BJ (cell line): ENCODE measurements around the gene GSC2. TPM values are rescaled to one million over a fixed set of nuclear protein-coding genes. Genes with fewer than 3 reads are reported as not detected.

Experiments used
- CTCF ChIA-PET: fragments of 350-600 bp; formaldehyde crosslinking; extraction: SDS; loops from one replicate; lab custom pipeline; 2021; ENCODE audit warnings: antibody characterized with exemption, inconsistent platforms; lab: Yijun Ruan, JAX
- POLR2A ChIA-PET: fragments of 300-600 bp; sonication (Branson Sonifier 250); formaldehyde crosslinking; extraction: SDS; loops from one replicate; lab custom pipeline; 2021; ENCODE audit warnings: antibody characterized with exemption; lab: Charles Lee
- DNase-seq: peaks from one replicate; pipeline ENCODE4 v3.0.0-alpha.2; 2011; ENCODE audit warnings: low read depth
- H3K27me3 ChIP-seq: 2 replicates; pipeline ENCODE4 v1.6.0; 2011; ENCODE audit warnings: low read length; ENCODE audit not compliant: control insufficient read depth, insufficient read depth
- H3K36me3 ChIP-seq: 2 replicates; pipeline ENCODE4 v1.5.1; 2011; ENCODE audit warnings: low read length; ENCODE audit not compliant: control insufficient read depth, insufficient read depth
- H3K4me3 ChIP-seq: 2 replicates; pipeline ENCODE4 v1.5.1; 2011; ENCODE audit warnings: low read depth, mild to moderate bottlenecking, control low read depth, low read length
- polyA plus RNA-seq: library from polyadenylated mRNA; depleted of rRNA; stranded (reverse); fragments of >200 nt; gene quantifications from 2 replicates; pipeline ENCODE4 v1.2.3, GENCODE V29; 2011
- TF ChIP-seq, protein P1 (sequence below): IDR thresholded peaks from 2 replicates; pipeline ENCODE4 v1.5.1; 2011; ENCODE audit warnings: low read depth, mild to moderate bottlenecking, control low read depth, inconsistent platforms, low read length, moderate library complexity; ENCODE audit not compliant: insufficient read depth

Gene GSC2
- polyA plus RNA-seq, 1 experiment = not detected

DNA sequence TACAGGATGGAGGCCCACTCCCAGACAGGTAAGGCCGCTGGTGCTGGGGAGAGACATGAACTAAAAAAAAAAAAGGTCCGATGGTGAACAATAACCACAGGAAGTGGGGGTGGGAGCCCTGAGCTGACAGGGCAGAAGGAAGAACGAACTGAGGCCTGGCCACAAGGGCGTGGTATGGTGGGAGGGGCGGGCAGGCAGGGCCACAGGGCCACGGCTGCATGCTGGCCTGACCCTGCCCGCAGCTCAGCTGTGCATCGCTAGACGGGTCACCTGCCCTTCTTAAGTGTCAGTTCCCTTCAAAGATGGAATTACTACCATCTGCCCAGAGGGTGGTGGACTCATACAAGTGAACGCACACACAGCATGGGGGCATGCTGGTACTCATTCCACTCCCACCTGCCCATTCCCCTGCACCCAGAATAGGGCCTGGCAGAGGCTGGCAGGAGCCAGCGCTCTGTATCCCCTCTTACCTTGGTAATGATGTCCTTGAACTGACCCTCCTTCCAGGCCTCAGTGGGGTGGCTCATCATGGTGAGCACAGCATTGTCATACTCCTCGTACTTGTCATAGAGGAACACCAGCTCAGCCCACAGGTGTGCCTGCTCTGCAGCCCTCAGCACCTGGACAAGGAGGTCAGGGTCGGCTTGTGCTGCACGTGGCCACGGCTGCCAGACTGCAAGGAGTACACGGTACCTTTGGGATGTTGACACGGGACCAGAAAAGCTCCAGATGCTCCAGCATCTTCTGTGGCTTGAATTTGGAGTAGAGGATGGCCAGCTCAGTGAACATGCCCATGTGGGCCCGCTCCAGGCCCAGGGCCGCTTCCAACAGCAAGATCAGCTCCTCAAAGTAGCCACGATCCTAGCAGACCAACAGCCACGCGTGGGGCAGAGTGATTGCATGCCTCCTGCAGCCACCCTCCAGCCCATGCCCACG is 46.0 kb upstream of the GSC2 start:
- DNase-seq = no peak
- ChIA-PET CTCF (interaction anchor here (0.7 kb wide), 1 partner anchor 25 kb away, joined by 3 read pairs; no protein-coding TSS in a partner anchor), POLR2A (interaction anchor here (0.6 kb wide), 1 partner anchor 39 kb away, joined by 4 read pairs; no protein-coding TSS in a partner anchor)
- no peaks in the 10 kb centered on the region for H3K27me3 ChIP-seq
- H3K4me3 ChIP-seq = no peak overlapping the region
- H3K36me3 ChIP-seq = peaks cover 3% of the 10 kb centered on the region
- TF ChIP-seq, protein P1, sequence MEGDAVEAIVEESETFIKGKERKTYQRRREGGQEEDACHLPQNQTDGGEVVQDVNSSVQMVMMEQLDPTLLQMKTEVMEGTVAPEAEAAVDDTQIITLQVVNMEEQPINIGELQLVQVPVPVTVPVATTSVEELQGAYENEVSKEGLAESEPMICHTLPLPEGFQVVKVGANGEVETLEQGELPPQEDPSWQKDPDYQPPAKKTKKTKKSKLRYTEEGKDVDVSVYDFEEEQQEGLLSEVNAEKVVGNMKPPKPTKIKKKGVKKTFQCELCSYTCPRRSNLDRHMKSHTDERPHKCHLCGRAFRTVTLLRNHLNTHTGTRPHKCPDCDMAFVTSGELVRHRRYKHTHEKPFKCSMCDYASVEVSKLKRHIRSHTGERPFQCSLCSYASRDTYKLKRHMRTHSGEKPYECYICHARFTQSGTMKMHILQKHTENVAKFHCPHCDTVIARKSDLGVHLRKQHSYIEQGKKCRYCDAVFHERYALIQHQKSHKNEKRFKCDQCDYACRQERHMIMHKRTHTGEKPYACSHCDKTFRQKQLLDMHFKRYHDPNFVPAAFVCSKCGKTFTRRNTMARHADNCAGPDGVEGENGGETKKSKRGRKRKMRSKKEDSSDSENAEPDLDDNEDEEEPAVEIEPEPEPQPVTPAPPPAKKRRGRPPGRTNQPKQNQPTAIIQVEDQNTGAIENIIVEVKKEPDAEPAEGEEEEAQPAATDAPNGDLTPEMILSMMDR = no peak

DNA sequence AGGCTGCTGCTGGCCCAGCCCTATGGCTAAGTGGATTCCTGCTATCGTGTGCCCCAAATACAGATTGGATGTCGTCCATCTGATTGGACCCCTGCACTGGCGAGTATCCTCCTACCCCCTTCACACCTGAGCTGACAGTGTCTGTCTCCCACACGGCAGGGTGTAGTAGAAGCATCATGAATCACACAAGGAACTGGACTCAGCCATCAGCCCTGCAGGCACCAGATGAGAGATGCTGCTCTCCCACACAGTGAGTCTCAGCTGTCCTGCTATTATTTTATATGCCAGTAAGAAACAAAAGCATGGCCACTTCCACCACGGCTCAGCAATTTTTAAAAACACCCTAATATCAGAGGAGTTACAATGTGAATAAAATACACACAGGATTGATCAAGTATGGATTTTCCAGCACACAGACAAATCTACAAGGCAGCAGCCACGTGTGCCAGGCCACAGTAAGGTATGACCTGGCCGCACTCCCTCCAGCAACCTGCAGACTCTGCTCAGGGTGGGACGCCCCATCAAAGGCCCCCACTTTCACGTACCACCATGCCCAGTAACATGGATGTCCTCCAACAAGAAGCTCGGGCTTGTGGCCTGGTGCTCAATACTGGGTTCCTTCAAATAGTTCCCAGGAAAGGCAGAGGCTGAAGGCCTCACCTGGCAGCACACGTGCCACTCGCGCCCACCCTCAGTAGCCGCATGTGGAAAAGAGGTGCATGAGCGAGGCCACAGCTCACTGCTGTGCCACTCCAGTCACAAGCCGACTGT is 44.9 kb upstream of the GSC2 start:
- H3K36me3 ChIP-seq = peaks cover 4% of the 10 kb centered on the region
- ChIA-PET POLR2A (no interaction called here), CTCF (interaction anchor here (1.4 kb wide), 1 partner anchor 16 kb away, joined by 9 read pairs; the partner anchor contains the start of gene SLC25A1)
- no peak overlapping the region for H3K4me3 ChIP-seq
- TF ChIP-seq, protein P1 = no peak
- no peaks in the 10 kb centered on the region for H3K27me3 ChIP-seq
- no peak for DNase-seq

DNA sequence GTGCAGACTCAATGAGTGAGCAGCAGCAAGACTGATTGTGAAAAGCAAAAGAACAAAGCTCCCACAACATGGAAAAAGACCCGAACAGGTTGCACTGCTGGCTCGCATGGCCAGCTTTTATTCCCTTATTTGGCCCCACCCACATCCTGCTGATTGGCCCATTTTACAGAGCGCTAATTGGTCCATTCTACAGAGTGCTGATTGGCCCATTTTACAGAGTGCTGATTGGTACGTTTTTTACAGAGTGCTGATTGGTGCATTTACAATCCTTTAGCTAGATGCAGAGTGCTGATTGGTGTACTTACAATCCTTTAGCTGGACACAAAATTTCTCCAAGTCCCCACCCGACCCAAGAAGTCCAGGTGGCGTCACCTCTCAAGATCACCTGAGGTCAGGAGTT is 43.8 kb upstream of the GSC2 start:
- Histone ChIP-seq H3K27me3 (no peaks in the 10 kb centered on the region), H3K36me3 (peaks cover 4% of the 10 kb centered on the region), H3K4me3 (no peak overlapping the region)
- ChIA-PET POLR2A (no interaction called here), CTCF (interaction anchor here (1.0 to 1.4 kb wide), 3 partner anchors 8 to 15 kb away, joined by 3 to 9 read pairs (median 4); partner anchors contain the start of gene SLC25A1)
- DNase-seq = no peak
- TF ChIP-seq, protein P1 = no peak

DNA sequence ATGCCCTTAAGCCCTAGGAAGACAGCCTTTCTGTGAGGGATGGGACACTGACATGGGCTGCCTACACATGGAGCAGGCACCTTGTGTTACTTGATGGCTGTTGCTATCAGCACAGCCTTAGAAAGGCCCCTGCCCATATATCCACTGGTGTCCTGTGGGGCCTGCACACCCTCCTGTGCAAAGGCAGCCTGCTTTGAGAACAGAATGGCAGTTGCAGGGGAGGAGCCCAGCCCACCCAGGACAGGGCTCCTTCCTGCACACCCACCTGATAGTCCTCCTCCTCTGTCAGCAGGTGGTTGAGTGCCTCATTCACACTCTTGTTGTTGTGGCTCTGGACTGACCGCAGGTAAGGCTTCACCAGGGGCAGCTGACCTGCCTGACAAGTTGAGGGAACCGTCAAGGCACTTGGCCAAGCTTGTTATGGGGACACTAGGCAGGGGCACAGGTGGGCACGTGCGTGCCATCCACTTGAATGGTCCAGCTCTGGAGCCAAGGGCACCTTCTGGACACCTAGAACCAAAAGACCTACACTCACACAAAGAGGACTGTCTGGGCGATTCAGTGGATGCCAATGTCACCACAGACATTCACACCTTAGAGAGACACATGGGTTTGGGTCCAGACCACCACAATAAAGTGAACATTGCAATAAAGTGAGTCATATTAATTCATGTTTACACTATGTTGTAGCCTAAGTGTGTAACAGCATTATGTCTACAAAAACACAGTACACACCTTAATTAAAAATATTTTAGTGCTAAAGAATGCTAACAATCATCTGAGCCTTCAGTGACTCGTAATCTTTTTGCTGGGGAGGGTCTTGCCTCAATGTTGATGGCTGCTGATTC is 37.8 kb upstream of the GSC2 start:
- ChIA-PET CTCF (interaction anchor here (0.6 to 1.2 kb wide), 3 partner anchors 9 to 41 kb away, joined by 3 to 4 read pairs (median 3); partner anchors contain the start of gene SLC25A1), POLR2A (no interaction called here)
- TF ChIP-seq, protein P1 = no peak
- no peaks in the 10 kb centered on the region for H3K27me3 ChIP-seq
- no peak overlapping the region for H3K4me3 ChIP-seq
- no peak for DNase-seq
- H3K36me3 ChIP-seq = peaks cover 2% of the 10 kb centered on the region; the same call in 1 of the 2 replicates
